ENCODE data around the gene STRIP1. TPM values are rescaled to one million over a fixed set of nuclear protein-coding genes. Genes with fewer than 3 reads are reported as not detected.
"Not testable (repeated sequence)": the region's sequence is repeated elsewhere in the genome, so short reads cannot be mapped to it uniquely, and the experiment has no call there.

The STRIP1 gene
- total and polyA plus RNA-seq, 2 donors (not counting 1 experiment from before 2014, with no cell fraction given) = 17.2 to 43.8 TPM

- H3K9me3 ChIP-seq (ENCODE audit: control insufficient read depth, insufficient read depth, low read depth, low read length) = no peaks in the 10 kb centered on the region
- H3K79me2 ChIP-seq (ENCODE audit: control insufficient read depth, insufficient read depth, low read length) = no peaks in the 10 kb centered on the region
- no peaks in the 10 kb centered on the region for H4K20me1 ChIP-seq (ENCODE audit: control insufficient read depth, extremely low read depth, insufficient read depth, low read length)
- DNase-seq (ENCODE audit: low read depth in 2 of 2) = no peak
- no peak overlapping the region for H3K27ac ChIP-seq (ENCODE audit: insufficient read depth, low read length)
- no peak overlapping the region for H3K4me2 ChIP-seq (ENCODE audit: extremely low read depth, insufficient read depth, low read length)
- H2AFZ ChIP-seq (ENCODE audit: low read length) = no peak overlapping the region
- TF ChIP-seq CTCF (conservative IDR thresholded peaks at IDR 0.05 in 1 of 2, IDR thresholded peaks at IDR 0.05 in 1 of 2; ENCODE audit: low read depth in 1 of 2, low read length in 2 of 2) (no peak), EZH2 (IDR thresholded peaks at IDR 0.05; ENCODE audit: low read length, missing control alignments) (no peak)
- H3K9ac ChIP-seq (ENCODE audit: insufficient read depth, low read length) = no peak overlapping the region
- no peaks in the 10 kb centered on the region for H3K4me1 ChIP-seq (ENCODE audit: control insufficient read depth, extremely low read depth, insufficient read depth, low read length)
- H3K4me3 ChIP-seq (replicated peaks in 1 of 4; ENCODE audit: control extremely low read depth in 1 of 4, insufficient read depth in 1 of 4, low read depth in 3 of 4, low read length in 4 of 4) = no peak overlapping the region
- peaks cover 8% of the 10 kb centered on the region for H3K36me3 ChIP-seq (ENCODE audit: control insufficient read depth, insufficient read depth, low read length)
- no peaks in the 10 kb centered on the region for H3K27me3 ChIP-seq (ENCODE audit: control insufficient read depth, insufficient read depth, low read length)
Observed at GRCh38 chr1:110024613-110025012, 9.8 kb upstream of the STRIP1 start.

GRCh38 chr1:110030687-110031086, 3.7 kb upstream of the STRIP1 start:
- not testable (repeated sequence) for H3K9me3 ChIP-seq (ENCODE audit: control insufficient read depth, insufficient read depth, low read depth, low read length); H3K9ac ChIP-seq (ENCODE audit: insufficient read depth, low read length); DNase-seq (ENCODE audit: low read depth in 2 of 2); H4K20me1 ChIP-seq (ENCODE audit: control insufficient read depth, extremely low read depth, insufficient read depth, low read length); H3K36me3 ChIP-seq (ENCODE audit: control insufficient read depth, insufficient read depth, low read length); H2AFZ ChIP-seq (ENCODE audit: low read length); H3K79me2 ChIP-seq (ENCODE audit: control insufficient read depth, insufficient read depth, low read length); H3K27ac ChIP-seq (ENCODE audit: insufficient read depth, low read length); H3K27me3 ChIP-seq (ENCODE audit: control insufficient read depth, insufficient read depth, low read length); H3K4me3 ChIP-seq (replicated peaks in 1 of 4; ENCODE audit: control extremely low read depth in 1 of 4, insufficient read depth in 1 of 4, low read depth in 3 of 4, low read length in 4 of 4); H3K4me2 ChIP-seq (ENCODE audit: extremely low read depth, insufficient read depth, low read length); H3K4me1 ChIP-seq (ENCODE audit: control insufficient read depth, extremely low read depth, insufficient read depth, low read length)

- no peak overlapping the region for H3K4me3 ChIP-seq (replicated peaks in 1 of 4; ENCODE audit: control extremely low read depth in 1 of 4, insufficient read depth in 1 of 4, low read depth in 3 of 4, low read length in 4 of 4)
- no peak overlapping the region for H2AFZ ChIP-seq (ENCODE audit: low read length)
- no peak for DNase-seq (ENCODE audit: low read depth in 2 of 2)
- H3K27me3 ChIP-seq (ENCODE audit: control insufficient read depth, insufficient read depth, low read length) = no peaks in the 10 kb centered on the region
- H3K9ac ChIP-seq (ENCODE audit: insufficient read depth, low read length) = no peak overlapping the region
- TF ChIP-seq EZH2 (IDR thresholded peaks at IDR 0.05; ENCODE audit: low read length, missing control alignments) = no peak
- TF ChIP-seq CTCF (conservative IDR thresholded peaks at IDR 0.05 in 1 of 2, IDR thresholded peaks at IDR 0.05 in 1 of 2; ENCODE audit: low read depth in 1 of 2, low read length in 2 of 2) = no peak
- peaks cover 2% of the 10 kb centered on the region for H3K4me1 ChIP-seq (ENCODE audit: control insufficient read depth, extremely low read depth, insufficient read depth, low read length)
- peaks cover 22% of the 10 kb centered on the region for H3K79me2 ChIP-seq (ENCODE audit: control insufficient read depth, insufficient read depth, low read length)
- no peaks in the 10 kb centered on the region for H4K20me1 ChIP-seq (ENCODE audit: control insufficient read depth, extremely low read depth, insufficient read depth, low read length)
- H3K4me2 ChIP-seq (ENCODE audit: extremely low read depth, insufficient read depth, low read length) = no peak overlapping the region
- H3K27ac ChIP-seq (ENCODE audit: insufficient read depth, low read length) = no peak overlapping the region
- no peaks in the 10 kb centered on the region for H3K36me3 ChIP-seq (ENCODE audit: control insufficient read depth, insufficient read depth, low read length)
- no peaks in the 10 kb centered on the region for H3K9me3 ChIP-seq (ENCODE audit: control insufficient read depth, insufficient read depth, low read depth, low read length)
Observed at GRCh38 chr1:110032327-110032726, 2.1 kb upstream of the STRIP1 start.

All from fibroblast of lung (primary cell).